Muscle layer of colon (tissue), 2 donors: ENCODE measurements around the gene TMEM151A.
"Not testable (repeated sequence)": the region's sequence is repeated elsewhere in the genome, so short reads cannot be mapped to it uniquely, and the experiment has no call there.

Experiments
- H3K27ac ChIP-seq: one replicate; pipeline ENCODE4 v1.7.0; 2013; ENCODE audit warnings: low read depth, mild to moderate bottlenecking, low read length, moderate library complexity
- H3K27me3 ChIP-seq, 2 donors: one replicate each; pipeline ENCODE4 v1.7.0; 2013; ENCODE audit warnings: low read length in 2 of 2, mild to moderate bottlenecking in 2 of 2; ENCODE audit not compliant: insufficient read depth in 2 of 2, control insufficient read depth in 1 of 2
- H3K36me3 ChIP-seq: one replicate; pipeline ENCODE4 v1.7.0; 2013; ENCODE audit warnings: mild to moderate bottlenecking, low read length; ENCODE audit not compliant: insufficient read depth
- H3K4me1 ChIP-seq: one replicate; pipeline ENCODE4 v1.7.0; 2013; ENCODE audit warnings: mild to moderate bottlenecking, low read length; ENCODE audit not compliant: insufficient read depth
- H3K4me3 ChIP-seq, 2 donors: one replicate each; pipeline ENCODE4 v1.7.0; 2013; ENCODE audit warnings: low read length in 2 of 2, low read depth in 1 of 2, mild to moderate bottlenecking in 1 of 2, moderate library complexity in 1 of 2
- H3K9ac ChIP-seq: one replicate; pipeline ENCODE4 v1.7.0; 2013; ENCODE audit warnings: low read length
- H3K9me3 ChIP-seq: one replicate; pipeline ENCODE4 v1.7.0; 2013; ENCODE audit warnings: mild to moderate bottlenecking, low read length
- donor health status: abdominal sarcoma.
- donor health status: Adenocarcinoma of cecum.

The TMEM151A gene

DNA sequence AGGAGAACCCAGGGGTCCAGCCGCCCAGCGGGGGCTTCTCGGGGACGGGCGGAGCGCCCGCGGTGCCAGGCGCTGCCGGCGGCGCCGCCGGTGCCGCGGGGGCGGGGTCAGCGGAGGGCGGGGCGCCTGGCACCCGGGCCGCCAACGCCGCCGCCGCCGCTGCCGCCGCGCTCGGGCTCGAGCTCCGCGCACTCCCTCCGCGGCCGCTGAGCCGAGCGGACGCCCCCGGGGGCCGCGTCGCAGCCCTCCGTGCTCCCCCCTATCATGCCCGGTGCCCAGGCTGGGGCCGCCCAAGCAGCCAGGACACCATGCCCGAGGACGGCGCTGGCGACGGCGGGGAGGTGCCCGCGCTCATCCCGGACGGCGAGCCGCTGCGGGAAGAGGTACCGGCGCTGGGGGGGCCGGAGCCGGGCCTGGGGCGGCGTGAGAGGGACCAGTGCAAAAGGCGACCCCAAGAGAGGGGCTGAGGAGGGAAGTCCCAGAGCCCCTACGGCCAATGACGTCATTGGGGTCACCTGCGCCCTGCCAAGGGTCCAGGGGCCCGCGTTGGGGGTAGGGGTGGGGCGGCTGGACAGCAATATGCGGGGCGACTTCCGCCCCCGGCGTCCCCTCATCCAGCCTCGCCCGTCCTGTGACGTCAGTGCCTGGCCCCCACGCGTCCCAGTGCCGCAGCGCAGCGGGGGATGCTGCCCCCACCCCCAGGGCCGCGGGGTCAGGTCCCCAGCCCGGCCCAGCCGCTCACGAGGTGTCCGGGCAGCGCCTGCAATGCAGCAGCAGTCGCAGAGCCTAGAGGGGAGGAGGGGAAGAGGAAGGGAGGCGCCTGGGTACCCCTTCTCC, at the start of gene TMEM151A:
TSS of gene TMEM151A (plus strand) at position 189 of the 837 bp plus-strand sequence. CDS start at position 309, 120 bp downstream.
- no peak within 1 kb of the TSS for H3K9ac ChIP-seq
- no peaks in the 10 kb centered on the region for H3K36me3 ChIP-seq
- no peak within 1 kb of the TSS for H3K27ac ChIP-seq
- H3K9me3 ChIP-seq = no peaks in the 10 kb centered on the region
- H3K4me3 ChIP-seq = no peak within 1 kb of the TSS
- peaks cover 18 to 43% of the 10 kb centered on the region in 2 donors for H3K27me3 ChIP-seq
- peaks cover 18% of the 10 kb centered on the region for H3K4me1 ChIP-seq

- H3K4me1 ChIP-seq = no peaks in the 10 kb centered on the region
- H3K9me3 ChIP-seq = no peaks in the 10 kb centered on the region
- H3K27me3 ChIP-seq = no peaks in the 10 kb centered on the region
- H3K4me3 ChIP-seq = no peak overlapping the region
- no peak overlapping the region for H3K27ac ChIP-seq
- H3K36me3 ChIP-seq = peaks cover 26% of the 10 kb centered on the region
- no peak overlapping the region for H3K9ac ChIP-seq
Observed at GRCh38 chr11:66242095-66242765, 49.5 kb upstream of the TMEM151A start.

DNA sequence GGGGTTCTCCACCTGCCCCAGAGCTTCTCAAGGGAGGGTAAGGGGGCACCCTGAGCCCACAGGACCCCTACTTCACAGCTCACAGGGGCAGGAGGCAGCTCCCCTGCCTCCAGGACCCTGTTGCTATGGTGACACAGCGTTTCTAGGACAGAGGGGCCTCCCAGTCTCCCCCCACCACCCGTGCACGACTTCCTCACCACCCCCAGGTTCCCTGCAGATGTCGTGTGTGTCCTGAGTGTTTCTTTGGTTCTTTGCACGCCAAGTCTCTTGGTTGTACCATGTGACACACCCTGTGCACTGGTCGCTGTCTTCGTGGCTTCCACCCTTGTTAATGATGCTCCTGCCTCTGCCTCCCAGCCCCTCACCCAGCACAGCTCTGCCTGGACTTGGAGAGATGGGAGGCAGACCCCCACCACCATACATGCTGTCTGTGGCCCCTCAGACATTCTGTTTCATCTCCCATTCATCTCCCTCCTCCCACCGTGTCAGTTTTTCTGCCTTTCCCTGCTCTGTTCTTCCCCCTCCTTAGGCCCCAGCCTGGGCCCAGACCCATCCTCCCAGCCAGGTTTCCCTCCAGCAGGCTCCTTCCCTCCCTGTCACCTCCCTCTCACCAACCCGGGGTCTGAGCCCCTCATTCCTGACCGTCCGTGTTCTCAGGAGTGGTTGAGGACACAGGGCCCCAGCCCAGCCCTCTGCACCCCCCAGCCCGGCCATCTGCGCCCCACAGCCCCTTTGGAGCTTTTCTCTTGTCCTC, 47.7 kb upstream of the TMEM151A start:
- Histone ChIP-seq H3K4me3 (no peak overlapping the region), H3K4me1 (no peaks in the 10 kb centered on the region), H3K36me3 (peaks cover 16% of the 10 kb centered on the region), H3K27ac (no peak overlapping the region), H3K27me3 (no peaks in the 10 kb centered on the region), H3K9me3 (no peaks in the 10 kb centered on the region), H3K9ac (no peak overlapping the region)

DNA sequence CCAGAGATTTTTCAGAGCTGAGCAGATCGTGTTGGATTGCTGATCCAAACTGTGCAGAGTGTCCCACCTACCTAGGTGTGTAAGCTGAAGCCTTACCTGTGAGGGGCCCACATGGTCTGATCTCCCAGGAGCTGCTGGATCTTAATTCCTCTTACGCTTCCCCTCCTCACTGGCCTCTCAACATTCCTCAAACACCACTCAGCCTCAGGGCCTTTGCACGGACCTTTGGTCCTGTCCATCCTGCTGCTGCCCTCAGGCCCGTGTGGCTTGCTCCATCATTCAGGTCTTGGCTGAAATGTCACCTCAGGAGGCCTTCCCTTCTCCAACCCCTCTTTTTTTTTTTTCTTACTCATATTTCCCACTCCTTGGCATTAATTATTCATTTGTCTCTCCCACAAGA, 44.4 kb upstream of the TMEM151A start:
- H3K4me3 ChIP-seq = no peak overlapping the region
- no peak overlapping the region for H3K9ac ChIP-seq
- no peaks in the 10 kb centered on the region for H3K36me3 ChIP-seq
- H3K27me3 ChIP-seq = no peaks in the 10 kb centered on the region
- H3K9me3 ChIP-seq = no peaks in the 10 kb centered on the region
- no peaks in the 10 kb centered on the region for H3K4me1 ChIP-seq
- H3K27ac ChIP-seq = no peak overlapping the region

DNA sequence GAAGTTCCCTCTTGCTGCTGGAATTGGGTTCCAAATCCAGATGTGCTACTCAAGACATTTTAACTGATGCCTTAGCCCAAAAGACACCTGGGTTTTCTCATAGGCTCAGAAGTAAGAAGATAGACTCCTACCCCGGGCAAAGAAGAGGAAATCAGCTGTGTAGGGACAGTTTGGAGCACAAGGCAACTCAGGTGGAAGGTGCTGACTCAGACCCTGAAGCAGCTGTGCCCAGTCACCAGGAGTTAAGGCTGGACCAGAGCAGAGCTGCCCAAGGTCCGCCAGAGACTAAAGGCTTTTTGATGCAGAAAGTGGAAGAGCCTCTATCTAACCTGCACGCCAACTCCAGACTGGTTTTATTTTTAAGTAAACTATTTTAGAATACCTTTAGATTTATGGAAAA, 43.9 kb upstream of the TMEM151A start:
- no peaks in the 10 kb centered on the region for H3K36me3 ChIP-seq

DNA sequence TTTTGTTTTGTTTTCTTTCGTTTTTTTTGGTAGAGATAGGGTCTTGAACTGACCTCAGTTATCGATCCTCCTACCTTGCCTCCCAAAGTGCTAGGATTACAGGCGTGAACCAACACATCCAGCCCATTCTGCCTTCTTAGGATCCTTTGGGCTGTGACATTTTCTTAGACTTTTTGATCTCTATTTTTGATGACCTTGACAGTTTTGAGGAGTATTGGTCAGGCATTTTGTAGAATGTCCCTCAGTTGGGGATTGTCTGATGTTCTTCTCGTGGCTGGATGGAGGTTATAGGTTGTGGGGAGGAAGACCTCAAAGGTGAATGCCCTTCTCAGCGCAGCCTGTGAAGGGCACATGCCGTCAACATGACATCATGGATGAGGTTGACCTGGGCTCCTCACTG, 42.8 kb upstream of the TMEM151A start:
- Histone ChIP-seq H3K9me3 (no peaks in the 10 kb centered on the region), H3K4me3 (no peak overlapping the region), H3K4me1 (no peaks in the 10 kb centered on the region), H3K36me3 (no peaks in the 10 kb centered on the region), H3K27ac (no peak overlapping the region), H3K9ac (no peak overlapping the region), H3K27me3 (no peaks in the 10 kb centered on the region)

More for the DNA sequence above, 43.9 kb upstream of the TMEM151A start:
- Histone ChIP-seq H3K9ac (no peak overlapping the region), H3K4me1 (no peaks in the 10 kb centered on the region), H3K27ac (no peak overlapping the region), H3K9me3 (no peaks in the 10 kb centered on the region), H3K4me3 (no peak overlapping the region), H3K27me3 (no peaks in the 10 kb centered on the region)

DNA sequence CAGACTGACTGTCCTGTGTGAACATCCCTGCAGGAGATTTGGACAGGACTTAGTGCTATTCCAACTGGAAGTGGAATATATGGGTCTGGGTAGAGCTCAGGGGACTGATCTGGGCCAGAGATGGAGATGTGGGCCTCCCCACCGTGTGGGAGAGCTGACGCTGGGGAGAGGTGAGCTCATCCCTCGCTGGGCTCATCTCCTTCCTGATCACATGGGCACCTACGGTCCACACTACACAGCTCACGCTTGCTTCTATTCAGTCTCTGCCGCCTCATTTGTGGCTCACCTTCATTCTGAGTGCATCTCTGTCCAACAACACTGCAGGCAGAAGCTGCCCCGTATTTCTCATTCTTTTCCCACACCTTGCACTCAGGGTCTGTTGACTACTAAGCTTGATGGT, 39.9 kb upstream of the TMEM151A start:
- Histone ChIP-seq H3K4me1 (peaks cover 6% of the 10 kb centered on the region), H3K9ac (no peak overlapping the region), H3K27ac (no peak overlapping the region), H3K9me3 (no peaks in the 10 kb centered on the region), H3K27me3 (no peaks in the 10 kb centered on the region), H3K36me3 (no peaks in the 10 kb centered on the region), H3K4me3 (no peak overlapping the region)

DNA sequence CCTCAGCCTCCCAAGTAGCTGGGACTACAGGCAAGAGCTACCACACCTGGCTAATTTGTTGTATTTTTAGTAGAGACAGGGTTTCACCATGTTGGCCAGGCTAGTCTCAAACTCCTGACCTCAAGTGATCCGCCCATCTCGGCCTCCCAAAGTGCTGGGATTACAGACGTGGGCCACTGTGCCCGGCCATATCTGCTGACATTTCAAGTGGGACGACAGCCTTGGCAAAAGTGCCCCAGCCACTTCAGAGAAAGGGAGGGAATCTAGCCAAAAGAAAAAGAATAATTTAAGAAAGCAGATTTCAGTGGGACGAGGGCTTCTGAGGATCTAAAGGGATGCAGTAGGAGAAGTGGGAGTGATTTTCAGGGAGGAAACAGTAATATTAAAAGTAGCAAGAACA, 38.6 kb upstream of the TMEM151A start:
- not testable (repeated sequence) for H3K4me1 ChIP-seq, H3K4me3 ChIP-seq, H3K27me3 ChIP-seq, H3K9me3 ChIP-seq, H3K27ac ChIP-seq, H3K36me3 ChIP-seq, H3K9ac ChIP-seq

DNA sequence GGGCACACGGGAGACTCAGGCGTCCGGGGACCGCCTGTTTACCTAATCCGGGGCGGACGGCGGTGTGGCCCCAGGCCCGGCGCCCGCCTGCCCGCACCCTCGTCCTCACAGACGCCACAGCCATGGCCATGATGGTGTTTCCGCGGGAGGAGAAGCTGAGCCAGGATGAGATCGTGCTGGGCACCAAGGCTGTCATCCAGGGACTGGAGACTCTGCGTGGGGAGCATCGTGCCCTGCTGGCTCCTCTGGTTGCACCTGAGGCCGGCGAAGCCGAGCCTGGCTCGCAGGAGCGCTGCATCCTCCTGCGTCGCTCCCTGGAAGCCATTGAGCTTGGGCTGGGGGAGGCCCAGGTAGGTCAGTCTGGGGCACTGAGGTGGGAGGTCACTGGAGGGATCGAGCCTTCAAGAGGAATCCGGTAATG, 33.2 kb upstream of the TMEM151A start:
- Histone ChIP-seq H3K27ac (peak overlapping the region; percentile 86), H3K36me3 (peaks cover 38% of the 10 kb centered on the region), H3K9me3 (no peaks in the 10 kb centered on the region), H3K4me1 (peaks cover 10% of the 10 kb centered on the region), H3K27me3 (no peaks in the 10 kb centered on the region), H3K4me3 (peak overlapping the region; percentile 91 to 92), H3K9ac (peak overlapping the region; percentile 68)

GRCh38 chr11:66259225-66259624, 32.5 kb upstream of the TMEM151A start:
- Histone ChIP-seq H3K4me1 (peaks cover 10% of the 10 kb centered on the region), H3K27me3 (no peaks in the 10 kb centered on the region), H3K36me3 (peaks cover 42% of the 10 kb centered on the region), H3K4me3 (no peak overlapping the region), H3K27ac (no peak overlapping the region), H3K9ac (no peak overlapping the region), H3K9me3 (no peaks in the 10 kb centered on the region)

GRCh38 chr11:66259956-66260355, 31.7 kb upstream of the TMEM151A start:
- H3K9me3 ChIP-seq = no peaks in the 10 kb centered on the region
- H3K4me3 ChIP-seq = no peak overlapping the region
- H3K27me3 ChIP-seq = no peaks in the 10 kb centered on the region
- peaks cover 10% of the 10 kb centered on the region for H3K4me1 ChIP-seq
- peaks cover 49% of the 10 kb centered on the region for H3K36me3 ChIP-seq
- no peak overlapping the region for H3K9ac ChIP-seq
- no peak overlapping the region for H3K27ac ChIP-seq
